ENCODE data around the gene PIKFYVE. TPM values are rescaled to one million over a fixed set of nuclear protein-coding genes. Genes with fewer than 3 reads are reported as not detected.

Gene PIKFYVE
- total and polyA plus RNA-seq, 10 of the 15 experiments (the other 5 are each of a cell fraction or from before 2014, with no cell fraction given) = 5.2 to 41.7 (median 19.6) TPM

DNA sequence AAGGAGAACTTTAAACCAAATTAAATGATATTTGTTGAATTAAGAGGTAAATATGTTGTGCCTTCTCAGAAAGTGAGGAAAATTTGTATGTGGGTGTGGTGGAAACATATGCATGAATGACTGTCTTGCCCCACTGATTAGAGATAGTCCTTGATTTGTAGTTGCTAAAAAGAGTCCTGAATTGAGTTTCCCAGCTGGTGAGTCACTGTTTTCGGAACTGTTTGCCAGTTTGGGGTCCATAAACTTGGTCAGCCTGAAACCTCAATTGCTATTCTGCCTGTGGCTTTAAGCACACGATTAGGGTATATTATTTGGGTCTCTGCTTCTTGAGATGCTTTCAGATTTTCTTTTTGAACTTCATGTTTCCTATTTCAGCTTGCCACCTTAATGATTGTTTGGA is 53.3 kb downstream of the PIKFYVE start (continued):
- 0 out of 2 replicates have a peak, but pooled peaks have one; percentile 15 for TF ChIP-seq GABPA (IDR thresholded peaks at IDR 0.05; ENCODE audit: low read depth)
- TF ChIP-seq, protein P1, sequence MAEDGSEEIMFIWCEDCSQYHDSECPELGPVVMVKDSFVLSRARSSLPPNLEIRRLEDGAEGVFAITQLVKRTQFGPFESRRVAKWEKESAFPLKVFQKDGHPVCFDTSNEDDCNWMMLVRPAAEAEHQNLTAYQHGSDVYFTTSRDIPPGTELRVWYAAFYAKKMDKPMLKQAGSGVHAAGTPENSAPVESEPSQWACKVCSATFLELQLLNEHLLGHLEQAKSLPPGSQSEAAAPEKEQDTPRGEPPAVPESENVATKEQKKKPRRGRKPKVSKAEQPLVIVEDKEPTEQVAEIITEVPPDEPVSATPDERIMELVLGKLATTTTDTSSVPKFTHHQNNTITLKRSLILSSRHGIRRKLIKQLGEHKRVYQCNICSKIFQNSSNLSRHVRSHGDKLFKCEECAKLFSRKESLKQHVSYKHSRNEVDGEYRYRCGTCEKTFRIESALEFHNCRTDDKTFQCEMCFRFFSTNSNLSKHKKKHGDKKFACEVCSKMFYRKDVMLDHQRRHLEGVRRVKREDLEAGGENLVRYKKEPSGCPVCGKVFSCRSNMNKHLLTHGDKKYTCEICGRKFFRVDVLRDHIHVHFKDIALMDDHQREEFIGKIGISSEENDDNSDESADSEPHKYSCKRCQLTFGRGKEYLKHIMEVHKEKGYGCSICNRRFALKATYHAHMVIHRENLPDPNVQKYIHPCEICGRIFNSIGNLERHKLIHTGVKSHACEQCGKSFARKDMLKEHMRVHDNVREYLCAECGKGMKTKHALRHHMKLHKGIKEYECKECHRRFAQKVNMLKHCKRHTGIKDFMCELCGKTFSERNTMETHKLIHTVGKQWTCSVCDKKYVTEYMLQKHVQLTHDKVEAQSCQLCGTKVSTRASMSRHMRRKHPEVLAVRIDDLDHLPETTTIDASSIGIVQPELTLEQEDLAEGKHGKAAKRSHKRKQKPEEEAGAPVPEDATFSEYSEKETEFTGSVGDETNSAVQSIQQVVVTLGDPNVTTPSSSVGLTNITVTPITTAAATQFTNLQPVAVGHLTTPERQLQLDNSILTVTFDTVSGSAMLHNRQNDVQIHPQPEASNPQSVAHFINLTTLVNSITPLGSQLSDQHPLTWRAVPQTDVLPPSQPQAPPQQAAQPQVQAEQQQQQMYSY (CRISPR knock-in tag; IDR thresholded peaks at IDR 0.05) = no peak
- no peak for TF ChIP-seq IRF3 (IDR thresholded peaks at IDR 0.05)
- TF ChIP-seq E2F8 (IDR thresholded peaks at IDR 0.05; ENCODE audit: low read depth, partially characterized antibody) = no peak
- TF ChIP-seq, protein P2, sequence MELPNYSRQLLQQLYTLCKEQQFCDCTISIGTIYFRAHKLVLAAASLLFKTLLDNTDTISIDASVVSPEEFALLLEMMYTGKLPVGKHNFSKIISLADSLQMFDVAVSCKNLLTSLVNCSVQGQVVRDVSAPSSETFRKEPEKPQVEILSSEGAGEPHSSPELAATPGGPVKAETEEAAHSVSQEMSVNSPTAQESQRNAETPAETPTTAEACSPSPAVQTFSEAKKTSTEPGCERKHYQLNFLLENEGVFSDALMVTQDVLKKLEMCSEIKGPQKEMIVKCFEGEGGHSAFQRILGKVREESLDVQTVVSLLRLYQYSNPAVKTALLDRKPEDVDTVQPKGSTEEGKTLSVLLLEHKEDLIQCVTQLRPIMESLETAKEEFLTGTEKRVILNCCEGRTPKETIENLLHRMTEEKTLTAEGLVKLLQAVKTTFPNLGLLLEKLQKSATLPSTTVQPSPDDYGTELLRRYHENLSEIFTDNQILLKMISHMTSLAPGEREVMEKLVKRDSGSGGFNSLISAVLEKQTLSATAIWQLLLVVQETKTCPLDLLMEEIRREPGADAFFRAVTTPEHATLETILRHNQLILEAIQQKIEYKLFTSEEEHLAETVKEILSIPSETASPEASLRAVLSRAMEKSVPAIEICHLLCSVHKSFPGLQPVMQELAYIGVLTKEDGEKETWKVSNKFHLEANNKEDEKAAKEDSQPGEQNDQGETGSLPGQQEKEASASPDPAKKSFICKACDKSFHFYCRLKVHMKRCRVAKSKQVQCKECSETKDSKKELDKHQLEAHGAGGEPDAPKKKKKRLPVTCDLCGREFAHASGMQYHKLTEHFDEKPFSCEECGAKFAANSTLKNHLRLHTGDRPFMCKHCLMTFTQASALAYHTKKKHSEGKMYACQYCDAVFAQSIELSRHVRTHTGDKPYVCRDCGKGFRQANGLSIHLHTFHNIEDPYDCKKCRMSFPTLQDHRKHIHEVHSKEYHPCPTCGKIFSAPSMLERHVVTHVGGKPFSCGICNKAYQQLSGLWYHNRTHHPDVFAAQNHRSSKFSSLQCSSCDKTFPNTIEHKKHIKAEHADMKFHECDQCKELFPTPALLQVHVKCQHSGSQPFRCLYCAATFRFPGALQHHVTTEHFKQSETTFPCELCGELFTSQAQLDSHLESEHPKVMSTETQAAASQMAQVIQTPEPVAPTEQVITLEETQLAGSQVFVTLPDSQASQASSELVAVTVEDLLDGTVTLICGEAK (IDR thresholded peaks at IDR 0.05; ENCODE audit: borderline replicate concordance) = no peak
- no peak for TF ChIP-seq SPI1 (IDR thresholded peaks at IDR 0.05; ENCODE audit: borderline replicate concordance, insufficient read depth, low read depth, low read length)
- TF ChIP-seq SREBF2 (IDR thresholded peaks at IDR 0.05; ENCODE audit: low read length) = no peak
- TF ChIP-seq, protein P3, sequence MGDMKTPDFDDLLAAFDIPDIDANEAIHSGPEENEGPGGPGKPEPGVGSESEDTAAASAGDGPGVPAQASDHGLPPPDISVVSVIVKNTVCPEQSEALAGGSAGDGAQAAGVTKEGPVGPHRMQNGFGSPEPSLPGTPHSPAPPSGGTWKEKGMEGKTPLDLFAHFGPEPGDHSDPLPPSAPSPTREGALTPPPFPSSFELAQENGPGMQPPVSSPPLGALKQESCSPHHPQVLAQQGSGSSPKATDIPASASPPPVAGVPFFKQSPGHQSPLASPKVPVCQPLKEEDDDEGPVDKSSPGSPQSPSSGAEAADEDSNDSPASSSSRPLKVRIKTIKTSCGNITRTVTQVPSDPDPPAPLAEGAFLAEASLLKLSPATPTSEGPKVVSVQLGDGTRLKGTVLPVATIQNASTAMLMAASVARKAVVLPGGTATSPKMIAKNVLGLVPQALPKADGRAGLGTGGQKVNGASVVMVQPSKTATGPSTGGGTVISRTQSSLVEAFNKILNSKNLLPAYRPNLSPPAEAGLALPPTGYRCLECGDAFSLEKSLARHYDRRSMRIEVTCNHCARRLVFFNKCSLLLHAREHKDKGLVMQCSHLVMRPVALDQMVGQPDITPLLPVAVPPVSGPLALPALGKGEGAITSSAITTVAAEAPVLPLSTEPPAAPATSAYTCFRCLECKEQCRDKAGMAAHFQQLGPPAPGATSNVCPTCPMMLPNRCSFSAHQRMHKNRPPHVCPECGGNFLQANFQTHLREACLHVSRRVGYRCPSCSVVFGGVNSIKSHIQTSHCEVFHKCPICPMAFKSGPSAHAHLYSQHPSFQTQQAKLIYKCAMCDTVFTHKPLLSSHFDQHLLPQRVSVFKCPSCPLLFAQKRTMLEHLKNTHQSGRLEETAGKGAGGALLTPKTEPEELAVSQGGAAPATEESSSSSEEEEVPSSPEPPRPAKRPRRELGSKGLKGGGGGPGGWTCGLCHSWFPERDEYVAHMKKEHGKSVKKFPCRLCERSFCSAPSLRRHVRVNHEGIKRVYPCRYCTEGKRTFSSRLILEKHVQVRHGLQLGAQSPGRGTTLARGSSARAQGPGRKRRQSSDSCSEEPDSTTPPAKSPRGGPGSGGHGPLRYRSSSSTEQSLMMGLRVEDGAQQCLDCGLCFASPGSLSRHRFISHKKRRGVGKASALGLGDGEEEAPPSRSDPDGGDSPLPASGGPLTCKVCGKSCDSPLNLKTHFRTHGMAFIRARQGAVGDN (IDR thresholded peaks at IDR 0.05) = no peak
- no peak for TF ChIP-seq TAF1 (IDR thresholded peaks at IDR 0.05; ENCODE audit: borderline replicate concordance, low read depth, low read length)
- peak; percentile 52; the same call in 1 of the 2 replicates for TF ChIP-seq CREM (IDR thresholded peaks at IDR 0.05; ENCODE audit: low read depth)
- TF ChIP-seq POU2F2 (IDR thresholded peaks at IDR 0.05; ENCODE audit: borderline replicate concordance, low read depth, low read length) = no peak
- TF ChIP-seq SIX5 (IDR thresholded peaks at IDR 0.05; ENCODE audit: low read depth, low read length, severe bottlenecking) = no peak
- TF ChIP-seq RAD21 (IDR thresholded peaks at IDR 0.05; ENCODE audit: insufficient read depth, low read depth, low read length) = no peak
- no peak for TF ChIP-seq MXI1 (IDR thresholded peaks at IDR 0.05; ENCODE audit: low read depth, low read length)

All from GM12878 (cell line).